Measurements from ENCODE around the gene SCRT2. TPM values are rescaled to one million over a fixed set of nuclear protein-coding genes. Genes with fewer than 3 reads are reported as not detected.

The SCRT2 gene
- total and polyA plus RNA-seq, 7 donors: not detected

GRCh38 chr20:651713-652614 is 23.6 kb downstream of the SCRT2 start:
- WGBS, 2 donors: 48 to 65% methylated on average over 20 of the region's 20 CpGs

GRCh38 chr20:650954-651353 is 24.6 kb downstream of the SCRT2 start:
- no peak for TF ChIP-seq CTCF (IDR thresholded peaks at IDR 0.05)
- no peak for TF ChIP-seq POLR2A (IDR thresholded peaks at IDR 0.05)
- no peak for TF ChIP-seq POLR2AphosphoS5 (IDR thresholded peaks at IDR 0.05)
- no peak for TF ChIP-seq EP300 (IDR thresholded peaks at IDR 0.05)
- H3K9me3 ChIP-seq: no peaks in the 10 kb centered on the region
- WGBS, 2 donors: 85 to 87% methylated on average over 5 of the region's 5 CpGs
- intact Hi-C loops (cut with DNase I): loop anchor here (5.0 kb wide), 2 partner anchors 109 to 299 kb away; partner anchors contain the start of gene CSNK2A1
- DNase-seq: no peak
- H3K27ac ChIP-seq: no peak overlapping the region
- no peaks in the 10 kb centered on the region for H3K27me3 ChIP-seq
- peaks cover 0 to 24% (median 20%) of the 10 kb centered on the region in 4 donors for H3K4me1 ChIP-seq
- H3K36me3 ChIP-seq: peaks cover 14 to 39% (median 26%) of the 10 kb centered on the region in 4 donors
- H3K4me3 ChIP-seq: no peak overlapping the region

More at GRCh38 chr20:651713-652614, 23.6 kb downstream of the SCRT2 start:
- peaks cover 0 to 22% (median 19%) of the 10 kb centered on the region in 4 donors for H3K4me1 ChIP-seq
- no peaks in the 10 kb centered on the region for H3K9me3 ChIP-seq
- H3K4me3 ChIP-seq: peak overlapping the region; percentile 68 to 86 (median 76)
- no peak for TF ChIP-seq POLR2AphosphoS5 (IDR thresholded peaks at IDR 0.05)
- no peak for TF ChIP-seq EP300 (IDR thresholded peaks at IDR 0.05)
- TF ChIP-seq CTCF (IDR thresholded peaks at IDR 0.05): no peak
- TF ChIP-seq POLR2A (IDR thresholded peaks at IDR 0.05): no peak
- peaks cover 14 to 37% (median 26%) of the 10 kb centered on the region in 4 donors for H3K36me3 ChIP-seq
- H3K27me3 ChIP-seq: no peaks in the 10 kb centered on the region
- H3K27ac ChIP-seq: peak overlapping the region; percentile 84 to 90 (median 87)
- no peak for DNase-seq
- intact Hi-C loops (cut with DNase I): loop anchor here (2.0 to 5.0 kb wide), 3 partner anchors 110 to 300 kb away; partner anchors contain the start of gene CSNK2A1

- intact Hi-C loops (cut with DNase I): loop anchor here (5.0 kb wide), 2 partner anchors 108 to 298 kb away; partner anchors contain the start of gene CSNK2A1
- peaks cover 14 to 39% (median 26%) of the 10 kb centered on the region in 4 donors for H3K36me3 ChIP-seq
- WGBS, 2 donors: 93 to 94% methylated on average over 5 of the region's 5 CpGs
- H3K27me3 ChIP-seq: no peaks in the 10 kb centered on the region
- DNase-seq: no peak
- no peak overlapping the region for H3K27ac ChIP-seq
- H3K4me1 ChIP-seq: peaks cover 0 to 28% (median 25%) of the 10 kb centered on the region in 4 donors
- no peak overlapping the region for H3K4me3 ChIP-seq
- H3K9me3 ChIP-seq: no peaks in the 10 kb centered on the region
- TF ChIP-seq POLR2A (IDR thresholded peaks at IDR 0.05) (no peak), EP300 (IDR thresholded peaks at IDR 0.05) (no peak), POLR2AphosphoS5 (IDR thresholded peaks at IDR 0.05) (no peak), CTCF (IDR thresholded peaks at IDR 0.05) (no peak)
These were observed 25.3 kb downstream of the SCRT2 start for GRCh38 chr20:650281-650680.

GRCh38 chr20:647479-648019 is 28.1 kb downstream of the SCRT2 start:
- WGBS, 2 donors: 91 to 95% methylated on average over 2 of the region's 2 CpGs
- intact Hi-C loops (cut with DNase I): no loop called here

More at GRCh38 chr20:647479-648019, 28.1 kb downstream of the SCRT2 start:
- no peak for TF ChIP-seq CTCF (IDR thresholded peaks at IDR 0.05)
- no peak for TF ChIP-seq EP300 (IDR thresholded peaks at IDR 0.05)
- TF ChIP-seq POLR2A (IDR thresholded peaks at IDR 0.05): no peak
- no peak for TF ChIP-seq POLR2AphosphoS5 (IDR thresholded peaks at IDR 0.05)
- H3K9me3 ChIP-seq: no peaks in the 10 kb centered on the region
- no peak overlapping the region for H3K4me3 ChIP-seq
- peaks cover 0 to 10% (median 7%) of the 10 kb centered on the region in 3 donors for H3K27me3 ChIP-seq
- peaks cover 0 to 20% (median 19%) of the 10 kb centered on the region in 4 donors for H3K4me1 ChIP-seq
- no peak for DNase-seq
- H3K36me3 ChIP-seq: peaks cover 14 to 39% (median 26%) of the 10 kb centered on the region in 4 donors
- H3K27ac ChIP-seq: no peak overlapping the region

Data from sigmoid colon (tissue), 7 donors.